Gastrocnemius medialis (tissue), 4 donors: Measurements from ENCODE around the gene EPHB2. TPM values are rescaled to one million over a fixed set of nuclear protein-coding genes. Genes with fewer than 3 reads are reported as not detected.

ENCODE experiments used
- ATAC-seq, 2 donors: fragments of 150-250 bp; one replicate each; pipeline ENCODE4 v1.9.1; 2016
- DNase-seq, 2 donors: peaks; one replicate each; pipeline ENCODE4 v3.0.0-alpha.2; 2019
- H3K27ac ChIP-seq, 4 donors: fragments of 200-600 bp; sonication (generic); 1 replicate in 1 of 4; 2 replicates in 3 of 4; pipeline ENCODE4 v1.5.1; 2016 to 2018; ENCODE audit warnings: mild to moderate bottlenecking in 2 of 4, moderate library complexity in 1 of 4
- H3K27me3 ChIP-seq, 3 donors: fragments of 200-600 bp; sonication (generic) in 2 of 3; 1 replicate in 1 of 3; 2 replicates in 2 of 3; pipeline versions ENCODE4 v1.5.1 to v1.6.0; 2016 to 2019; ENCODE audit warnings: mild to moderate bottlenecking in 1 of 3, moderate library complexity in 1 of 3
- H3K36me3 ChIP-seq, 2 donors: fragments of 200-600 bp; sonication (generic) in 1 of 2; one replicate each; pipeline ENCODE4 v1.5.1; 2017 to 2018
- H3K4me1 ChIP-seq, 2 donors: fragments of 200-600 bp; sonication (generic) in 1 of 2; one replicate each; pipeline ENCODE4 v1.5.1; 2016 to 2017; ENCODE audit warnings: mild to moderate bottlenecking in 2 of 2
- H3K4me3 ChIP-seq, 4 donors: fragments of 200-600 bp; sonication (generic) in 3 of 4; 1 replicate in 1 of 4; 2 replicates in 3 of 4; pipeline ENCODE4 v1.5.1; 2016 to 2019; ENCODE audit warnings: mild to moderate bottlenecking in 2 of 4
- H3K9me3 ChIP-seq, 3 donors: fragments of 200-600 bp; sonication (generic) in 2 of 3; 1 replicate in 1 of 3; 2 replicates in 2 of 3; pipeline ENCODE4 v1.5.1; 2016 to 2019
- POLR2A ChIP-seq, 2 donors: fragments of 450-650 bp; IDR thresholded peaks; one replicate each; pipeline ENCODE4 v1.6.1; 2017; ENCODE audit warnings: antibody characterized with exemption in 2 of 2, mild to moderate bottlenecking in 2 of 2, moderate library complexity in 2 of 2
- in situ Hi-C, 4 donors: fragments of 200-750 bp; cut with MboI; loops; one replicate each; pipeline versions ENCODE4 v1.15.0 to v1.8.0; 2017; ENCODE audit warnings: low sequenced_read_pairs in 4 of 4
- intact Hi-C: fragments of 100-400 bp; cut with DNase I; formaldehyde crosslinking; loops from one replicate; pipeline ENCODE4 v1.15.1; 2023; ENCODE audit warnings: low total_unique reads
- total RNA-seq, 4 donors: library from RNA; depleted of rRNA; stranded (reverse); fragments of >200 nt; gene quantifications; one replicate each; pipeline versions ENCODE4 v1.1.0 to v1.2.3, GENCODE V29; 2016
- TF ChIP-seq, protein P1 (sequence below), 5 experiments: fragments of 450-650 bp in 3 of 5; fragments of 200-600 bp in 2 of 5; sonication (generic) in 2 of 5; IDR thresholded peaks in 4 of 5; conservative IDR thresholded peaks in 1 of 5; 1 replicate in 4 of 5; 2 replicates in 1 of 5; pipeline ENCODE4 v1.5.1; 2016 to 2019; ENCODE audit warnings: antibody characterized with exemption in 5 of 5, mild to moderate bottlenecking in 3 of 5, moderate library complexity in 3 of 5

The EPHB2 gene
- total RNA-seq, 4 donors from 2014 or later, result 0.07 to 0.58 (median 0.24) TPM; not detected in 1

DNA sequence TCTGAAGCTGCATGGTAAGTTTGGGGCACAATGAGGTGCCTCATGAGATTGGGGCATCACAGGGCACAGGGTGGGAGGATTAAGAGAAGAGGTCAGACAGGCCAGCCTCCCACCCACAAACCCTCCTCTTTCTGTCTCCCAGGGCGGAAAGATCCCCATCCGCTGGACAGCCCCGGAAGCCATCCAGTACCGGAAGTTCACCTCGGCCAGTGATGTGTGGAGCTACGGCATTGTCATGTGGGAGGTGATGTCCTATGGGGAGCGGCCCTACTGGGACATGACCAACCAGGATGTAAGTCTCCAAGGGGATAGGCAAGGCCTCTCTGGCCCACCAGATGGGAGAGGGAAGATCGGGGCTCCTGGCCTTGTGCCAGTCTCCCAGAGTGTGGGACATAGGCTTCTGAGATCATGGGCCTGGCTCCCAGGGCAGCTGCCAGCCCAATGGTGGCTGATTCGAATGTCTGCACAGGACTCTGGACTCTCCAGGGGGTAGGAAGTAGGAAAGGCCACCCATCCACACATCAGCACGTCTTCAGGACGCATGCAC lies 198.3 kb downstream of the EPHB2 start:
- no peaks in the 10 kb centered on the region for H3K27me3 ChIP-seq
- ATAC-seq (no peak), DNase-seq (no peak)
- H3K27ac ChIP-seq, result no peak overlapping the region
- intact Hi-C loops, result no loop called here
- H3K36me3 ChIP-seq, result no peaks in the 10 kb centered on the region
- no peak for TF ChIP-seq POLR2A (IDR thresholded peaks at IDR 0.05)
- no peaks in the 10 kb centered on the region for H3K4me1 ChIP-seq
- H3K9me3 ChIP-seq, result no peaks in the 10 kb centered on the region
- in situ Hi-C loops, result no loop called here
- no peak overlapping the region for H3K4me3 ChIP-seq

DNA sequence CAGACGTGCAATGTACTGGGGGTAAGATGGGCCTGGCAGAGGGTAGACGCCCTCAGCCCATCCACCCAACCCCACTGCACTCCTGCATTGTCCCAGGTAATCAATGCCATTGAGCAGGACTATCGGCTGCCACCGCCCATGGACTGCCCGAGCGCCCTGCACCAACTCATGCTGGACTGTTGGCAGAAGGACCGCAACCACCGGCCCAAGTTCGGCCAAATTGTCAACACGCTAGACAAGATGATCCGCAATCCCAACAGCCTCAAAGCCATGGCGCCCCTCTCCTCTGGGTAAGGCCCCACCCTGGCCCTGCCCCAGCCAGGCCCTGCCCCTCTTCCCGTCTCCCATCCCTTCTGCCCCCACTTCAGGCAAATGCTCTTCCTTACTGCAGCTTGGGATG lies 199.6 kb downstream of the EPHB2 start:
- H3K27ac ChIP-seq, result no peak overlapping the region
- no peaks in the 10 kb centered on the region for H3K36me3 ChIP-seq
- DNase-seq (no peak), ATAC-seq (no peak)
- H3K9me3 ChIP-seq, result no peaks in the 10 kb centered on the region
- TF ChIP-seq, protein P1, sequence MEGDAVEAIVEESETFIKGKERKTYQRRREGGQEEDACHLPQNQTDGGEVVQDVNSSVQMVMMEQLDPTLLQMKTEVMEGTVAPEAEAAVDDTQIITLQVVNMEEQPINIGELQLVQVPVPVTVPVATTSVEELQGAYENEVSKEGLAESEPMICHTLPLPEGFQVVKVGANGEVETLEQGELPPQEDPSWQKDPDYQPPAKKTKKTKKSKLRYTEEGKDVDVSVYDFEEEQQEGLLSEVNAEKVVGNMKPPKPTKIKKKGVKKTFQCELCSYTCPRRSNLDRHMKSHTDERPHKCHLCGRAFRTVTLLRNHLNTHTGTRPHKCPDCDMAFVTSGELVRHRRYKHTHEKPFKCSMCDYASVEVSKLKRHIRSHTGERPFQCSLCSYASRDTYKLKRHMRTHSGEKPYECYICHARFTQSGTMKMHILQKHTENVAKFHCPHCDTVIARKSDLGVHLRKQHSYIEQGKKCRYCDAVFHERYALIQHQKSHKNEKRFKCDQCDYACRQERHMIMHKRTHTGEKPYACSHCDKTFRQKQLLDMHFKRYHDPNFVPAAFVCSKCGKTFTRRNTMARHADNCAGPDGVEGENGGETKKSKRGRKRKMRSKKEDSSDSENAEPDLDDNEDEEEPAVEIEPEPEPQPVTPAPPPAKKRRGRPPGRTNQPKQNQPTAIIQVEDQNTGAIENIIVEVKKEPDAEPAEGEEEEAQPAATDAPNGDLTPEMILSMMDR (IDR thresholded peaks at IDR 0.05 in 4 of 5, conservative IDR thresholded peaks at IDR 0.05 in 1 of 5), result no peak
- no peak for TF ChIP-seq POLR2A (IDR thresholded peaks at IDR 0.05)
- no peaks in the 10 kb centered on the region for H3K4me1 ChIP-seq
- in situ Hi-C loops (no loop called here), intact Hi-C loops (no loop called here)
- H3K27me3 ChIP-seq, result no peaks in the 10 kb centered on the region
- no peak overlapping the region for H3K4me3 ChIP-seq

DNA sequence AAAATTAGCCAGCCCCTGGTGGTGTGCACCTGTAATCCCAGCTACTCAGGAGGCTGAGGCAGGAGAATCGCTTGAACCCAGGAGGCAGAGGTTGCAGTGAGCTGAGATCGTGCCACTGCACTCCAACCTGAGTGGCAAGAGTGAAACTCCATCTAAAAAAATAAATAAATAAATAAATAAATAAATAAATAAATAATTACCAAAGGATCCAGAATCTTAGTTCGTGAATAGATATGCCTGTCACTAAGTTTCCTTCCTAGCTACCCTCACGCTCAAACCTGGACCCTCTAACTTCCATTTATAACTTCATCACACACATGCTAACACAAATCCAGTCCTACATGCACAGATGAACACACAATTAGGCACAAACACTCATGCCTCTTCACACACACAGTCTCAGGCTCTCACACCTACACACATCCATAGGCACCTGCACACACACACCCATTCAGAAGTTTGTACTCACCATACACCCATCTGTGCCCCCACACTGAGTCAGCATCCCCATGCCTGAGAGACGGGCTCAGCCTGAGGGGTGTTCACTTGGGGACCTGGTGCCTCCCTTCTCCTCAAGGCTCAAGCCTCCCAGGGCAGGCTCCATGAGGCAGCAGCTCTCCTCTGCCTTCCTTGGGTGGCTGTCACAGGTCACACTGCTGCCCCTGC lies 200.5 kb downstream of the EPHB2 start:
- peaks cover 0 to 2% (median 0%) of the 10 kb centered on the region in 3 donors for H3K27me3 ChIP-seq
- intact Hi-C loops, result no loop called here
- TF ChIP-seq, protein P1 (IDR thresholded peaks at IDR 0.05 in 4 of 5, conservative IDR thresholded peaks at IDR 0.05 in 1 of 5), result no peak
- TF ChIP-seq POLR2A (IDR thresholded peaks at IDR 0.05), result no peak

DNA sequence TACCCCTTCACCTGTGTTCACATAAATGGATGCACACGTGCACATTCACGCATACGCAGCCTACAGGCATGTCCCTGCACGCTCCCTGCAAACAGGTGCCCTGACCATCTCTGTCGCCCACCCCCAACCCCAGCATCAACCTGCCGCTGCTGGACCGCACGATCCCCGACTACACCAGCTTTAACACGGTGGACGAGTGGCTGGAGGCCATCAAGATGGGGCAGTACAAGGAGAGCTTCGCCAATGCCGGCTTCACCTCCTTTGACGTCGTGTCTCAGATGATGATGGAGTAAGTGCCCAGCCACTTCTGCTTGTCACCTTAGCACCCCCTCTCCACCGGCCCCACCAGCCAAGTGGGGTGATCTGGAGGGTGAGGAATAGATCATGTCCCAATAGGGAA lies 201.7 kb downstream of the EPHB2 start:
- in situ Hi-C loops, result no loop called here
- H3K27me3 ChIP-seq, result peaks cover 0 to 4% (median 2%) of the 10 kb centered on the region in 3 donors
- no peak overlapping the region for H3K4me3 ChIP-seq
- H3K9me3 ChIP-seq, result no peaks in the 10 kb centered on the region
- no peak overlapping the region for H3K27ac ChIP-seq
- H3K36me3 ChIP-seq, result no peaks in the 10 kb centered on the region
- intact Hi-C loops, result no loop called here
- H3K4me1 ChIP-seq, result no peaks in the 10 kb centered on the region
- DNase-seq, result no peak
- no peak for ATAC-seq
- TF ChIP-seq, protein P1 (IDR thresholded peaks at IDR 0.05 in 4 of 5, conservative IDR thresholded peaks at IDR 0.05 in 1 of 5), result no peak
- no peak for TF ChIP-seq POLR2A (IDR thresholded peaks at IDR 0.05)

More for the DNA sequence above, 200.5 kb downstream of the EPHB2 start:
- Histone ChIP-seq H3K4me1 (no peaks in the 10 kb centered on the region), H3K36me3 (no peaks in the 10 kb centered on the region), H3K4me3 (no peak overlapping the region), H3K9me3 (no peaks in the 10 kb centered on the region), H3K27ac (no peak overlapping the region)
- in situ Hi-C loops, result no loop called here
- ATAC-seq, result no peak
- no peak for DNase-seq

DNA sequence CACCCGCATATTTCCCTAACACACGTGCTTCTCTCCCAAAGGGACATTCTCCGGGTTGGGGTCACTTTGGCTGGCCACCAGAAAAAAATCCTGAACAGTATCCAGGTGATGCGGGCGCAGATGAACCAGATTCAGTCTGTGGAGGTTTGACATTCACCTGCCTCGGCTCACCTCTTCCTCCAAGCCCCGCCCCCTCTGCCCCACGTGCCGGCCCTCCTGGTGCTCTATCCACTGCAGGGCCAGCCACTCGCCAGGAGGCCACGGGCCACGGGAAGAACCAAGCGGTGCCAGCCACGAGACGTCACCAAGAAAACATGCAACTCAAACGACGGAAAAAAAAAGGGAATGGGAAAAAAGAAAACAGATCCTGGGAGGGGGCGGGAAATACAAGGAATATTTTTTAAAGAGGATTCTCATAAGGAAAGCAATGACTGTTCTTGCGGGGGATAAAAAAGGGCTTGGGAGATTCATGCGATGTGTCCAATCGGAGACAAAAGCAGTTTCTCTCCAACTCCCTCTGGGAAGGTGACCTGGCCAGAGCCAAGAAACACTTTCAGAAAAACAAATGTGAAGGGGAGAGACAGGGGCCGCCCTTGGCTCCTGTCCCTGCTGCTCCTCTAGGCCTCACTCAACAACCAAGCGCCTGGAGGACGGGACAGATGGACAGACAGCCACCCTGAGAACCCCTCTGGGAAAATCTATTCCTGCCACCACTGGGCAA lies 202.9 kb downstream of the EPHB2 start:
- Histone ChIP-seq H3K4me1 (no peaks in the 10 kb centered on the region), H3K4me3 (no peak overlapping the region), H3K9me3 (no peaks in the 10 kb centered on the region), H3K36me3 (no peaks in the 10 kb centered on the region), H3K27ac (no peak overlapping the region), H3K27me3 (peaks cover 0 to 4% (median 2%) of the 10 kb centered on the region in 3 donors)
- ATAC-seq (no peak), DNase-seq (no peak)
- intact Hi-C loops, result no loop called here
- in situ Hi-C loops, result no loop called here
- TF ChIP-seq POLR2A (IDR thresholded peaks at IDR 0.05), result no peak
- TF ChIP-seq, protein P1 (IDR thresholded peaks at IDR 0.05 in 4 of 5, conservative IDR thresholded peaks at IDR 0.05 in 1 of 5), result no peak
